Spinal cord (tissue), 10 donors: Measurements from ENCODE around the gene PRM2. TPM values are rescaled to one million over a fixed set of nuclear protein-coding genes. Genes with fewer than 3 reads are reported as not detected.

ENCODE experiments used
- DNase-seq, 6 donors: peaks; one replicate each; pipeline versions ENCODE4 v3.0.0 to v3.0.0-alpha.2; 2013 to 2015; ENCODE audit warnings: low spot score in 6 of 6, low read depth in 4 of 6
- H3K27ac ChIP-seq: one replicate; pipeline ENCODE4 v1.5.1; 2013; ENCODE audit warnings: low read depth, low read length, control low read depth
- H3K27me3 ChIP-seq: one replicate; pipeline ENCODE4 v1.6.1; 2013; ENCODE audit warnings: low read length; ENCODE audit not compliant: control insufficient read depth, insufficient read depth
- H3K36me3 ChIP-seq: one replicate; pipeline ENCODE4 v1.6.1; 2013; ENCODE audit warnings: low read length; ENCODE audit not compliant: control insufficient read depth, insufficient read depth
- H3K4me1 ChIP-seq: one replicate; pipeline ENCODE4 v1.6.1; 2013; ENCODE audit warnings: low read length; ENCODE audit not compliant: control insufficient read depth, insufficient read depth
- H3K4me3 ChIP-seq: one replicate; pipeline ENCODE4 v1.5.1; 2013; ENCODE audit warnings: low read depth, low read length, control low read depth
- H3K9me3 ChIP-seq: one replicate; pipeline ENCODE4 v1.6.1; 2013; ENCODE audit warnings: low read length; ENCODE audit not compliant: control insufficient read depth, insufficient read depth
- WGBS: methylation state at CpG from one replicate; pipeline ENCODE4 v1.1.5; 2013; ENCODE audit warnings: missing lambda C conversion rate; ENCODE audit not compliant: insufficient coverage; 5-methylcytosine and 5-hydroxymethylcytosine counted together
- polyA plus RNA-seq, 2 donors: library from polyadenylated mRNA; unstranded; fragments of 120-200 nt; gene quantifications; one replicate each; pipeline ENCODE4 v1.2.1, GENCODE V29; 2013; ENCODE audit not compliant: insufficient read length in 2 of 2
- small RNA-seq: library from RNA; depleted of rRNA; stranded (forward); fragments of <200 nt; gene quantifications from one replicate; pipeline ENCODE3, GENCODE V24; 2014; ENCODE audit warnings: low replicate concordance
- total RNA-seq, 2 donors: library from RNA; depleted of rRNA in 1 of 2; stranded (reverse); fragments of 120-200 nt in 1 of 2; fragments of >200 nt in 1 of 2; gene quantifications; one replicate each; pipeline versions ENCODE4 v1.2.3 to v1.2.4, GENCODE V29; 2013 to 2014
- donor health status: healthy.

The PRM2 gene
- total and polyA plus RNA-seq, 4 donors, result not detected

DNA sequence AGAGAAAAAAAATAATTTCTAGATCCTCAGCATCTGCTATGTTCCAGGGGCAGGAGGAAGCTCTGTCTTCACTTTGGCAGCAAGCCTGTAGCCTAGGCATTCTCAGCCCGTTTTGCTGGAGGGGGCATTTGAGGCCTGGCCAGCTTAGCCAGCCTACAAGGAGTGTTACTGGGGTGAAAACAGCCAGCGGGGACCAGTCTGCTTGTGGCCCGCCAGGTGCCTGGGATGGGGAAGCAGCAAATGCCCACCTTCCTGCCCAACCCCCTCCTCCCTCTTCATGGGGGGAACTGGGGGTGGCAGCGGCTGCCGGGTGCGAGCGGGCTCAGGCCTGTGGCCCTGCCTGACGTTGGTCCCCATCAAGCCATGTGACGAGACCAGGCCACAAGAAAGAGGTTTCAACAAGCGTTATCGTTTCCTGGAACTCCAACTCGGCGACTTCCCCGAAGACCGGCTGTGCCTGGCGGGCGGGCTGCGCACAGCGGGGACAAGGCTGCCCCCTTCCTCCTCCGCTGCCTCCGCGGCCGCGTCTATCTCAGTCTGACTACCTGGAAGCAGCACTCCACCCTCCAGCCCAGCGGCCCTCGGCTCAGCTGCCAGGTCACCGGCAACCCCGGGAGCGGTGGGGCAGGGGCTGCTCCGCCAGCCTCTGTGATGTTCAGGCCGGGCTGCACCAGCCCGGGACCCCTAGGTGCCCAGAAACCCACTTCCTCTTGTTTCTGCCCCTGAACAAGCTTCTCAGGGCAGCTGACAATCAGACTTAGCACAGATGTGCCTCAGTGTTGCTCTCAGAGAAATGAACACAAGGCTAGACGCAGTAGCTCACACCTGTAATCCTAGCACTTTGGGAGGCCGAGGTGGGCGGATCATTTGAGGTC, 43.2 kb downstream of the PRM2 start:
- H3K27me3 ChIP-seq, result no peaks in the 10 kb centered on the region
- H3K4me1 ChIP-seq, result peaks cover 9% of the 10 kb centered on the region
- DNase-seq, result peak in 2 of 6 donors; percentile 23 to 42
- no peak overlapping the region for H3K4me3 ChIP-seq
- 36% methylated on average over 33 of the region's 35 CpGs for WGBS
- no peak overlapping the region for H3K27ac ChIP-seq
- H3K36me3 ChIP-seq, result peaks cover 4% of the 10 kb centered on the region
- no peaks in the 10 kb centered on the region for H3K9me3 ChIP-seq

DNA sequence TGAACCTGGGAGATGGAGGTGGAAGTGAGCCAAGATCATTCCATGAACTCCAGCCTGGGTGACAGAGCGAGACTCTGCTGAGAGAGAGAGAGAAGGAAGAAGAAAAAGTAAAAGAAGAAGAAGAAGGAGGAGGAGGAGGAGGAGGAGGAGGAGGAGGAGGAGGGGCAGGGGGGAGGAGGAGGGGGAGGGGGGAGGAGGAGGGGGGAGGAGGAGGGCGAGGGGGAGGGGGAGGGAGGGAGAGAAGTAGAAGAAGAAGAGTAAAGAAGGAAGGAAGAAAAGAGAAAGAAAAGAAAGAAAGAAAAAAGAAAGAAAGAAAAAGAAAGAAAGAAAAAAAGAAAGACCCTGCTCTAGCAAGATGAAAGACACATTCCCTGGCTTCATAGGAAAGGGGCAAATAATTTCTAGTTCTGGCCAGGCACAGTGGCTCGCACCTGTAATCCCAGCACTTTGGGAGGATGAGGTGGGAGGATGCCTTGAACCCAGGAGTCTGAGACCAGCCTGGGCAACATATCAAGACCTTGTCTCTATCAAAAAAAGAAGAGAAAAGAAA, 43.9 kb downstream of the PRM2 start:
- Histone ChIP-seq H3K27me3 (no peaks in the 10 kb centered on the region), H3K36me3 (peaks cover 4% of the 10 kb centered on the region), H3K4me1 (peaks cover 9% of the 10 kb centered on the region), H3K9me3 (no peaks in the 10 kb centered on the region), H3K27ac (no peak overlapping the region), H3K4me3 (no peak overlapping the region)
- no peak for DNase-seq
- no CpG with 5 or more reads among the region's 3 CpGs for WGBS

DNA sequence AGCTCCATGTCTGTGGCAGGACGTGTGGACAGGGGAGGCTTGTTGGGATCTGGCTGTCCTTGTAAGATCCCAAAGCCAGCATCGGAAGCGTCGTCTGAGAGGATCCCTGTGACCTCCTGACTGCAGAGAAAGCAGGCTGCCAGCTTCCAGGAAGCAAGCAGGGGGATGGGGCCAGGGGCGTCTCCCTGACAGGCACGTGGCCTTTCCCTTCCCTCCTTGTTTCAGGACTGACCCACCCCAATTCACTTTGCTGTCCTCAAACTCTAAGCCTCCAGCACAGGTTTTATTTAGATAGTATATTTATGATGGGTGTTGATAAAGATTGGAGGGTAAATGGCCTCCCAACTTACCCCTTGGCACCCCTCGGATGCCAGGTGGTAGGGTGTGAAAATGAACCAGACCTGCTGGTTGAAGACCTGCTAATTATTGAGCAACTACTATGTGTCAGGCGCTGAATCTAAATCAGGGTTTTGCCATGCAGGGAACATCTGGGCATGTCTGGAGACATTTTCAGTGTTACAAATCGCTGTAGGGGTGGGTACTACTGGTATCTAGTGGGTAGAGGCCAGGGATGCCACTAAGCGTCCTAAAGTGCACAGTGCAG, 44.8 kb downstream of the PRM2 start:
- no peak for DNase-seq
- no peaks in the 10 kb centered on the region for H3K27me3 ChIP-seq
- H3K4me1 ChIP-seq, result peaks cover 9% of the 10 kb centered on the region
- peaks cover 4% of the 10 kb centered on the region for H3K36me3 ChIP-seq
- H3K9me3 ChIP-seq, result no peaks in the 10 kb centered on the region
- no peak overlapping the region for H3K4me3 ChIP-seq
- no peak overlapping the region for H3K27ac ChIP-seq
- 73% methylated on average over 9 of the region's 10 CpGs for WGBS

DNA sequence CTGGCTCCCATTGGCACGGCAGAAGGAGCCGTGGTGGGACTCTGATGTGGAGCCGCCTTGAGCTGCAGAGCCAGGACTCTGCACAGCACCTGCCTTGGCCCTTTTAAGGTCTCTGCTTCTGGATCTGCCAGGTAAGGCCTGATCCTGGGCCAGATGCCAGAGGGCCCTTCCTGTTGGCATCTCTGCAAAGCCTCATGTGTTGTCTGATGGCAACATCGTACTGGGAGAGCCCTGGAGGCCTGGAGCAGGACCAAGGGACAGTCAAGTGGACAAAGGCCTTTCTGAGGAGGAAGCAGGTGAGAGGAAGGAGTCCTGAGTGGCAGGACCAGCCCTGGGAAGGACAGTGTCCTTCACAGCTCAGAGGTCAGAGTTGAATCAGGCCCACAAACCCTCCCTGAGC, 46.4 kb downstream of the PRM2 start:
- Histone ChIP-seq H3K27ac (no peak overlapping the region), H3K4me1 (peaks cover 9% of the 10 kb centered on the region), H3K9me3 (no peaks in the 10 kb centered on the region), H3K36me3 (peaks cover 4% of the 10 kb centered on the region), H3K4me3 (no peak overlapping the region), H3K27me3 (no peaks in the 10 kb centered on the region)
- DNase-seq, result no peak
- 73% methylated on average over 4 of the region's 4 CpGs for WGBS

DNA sequence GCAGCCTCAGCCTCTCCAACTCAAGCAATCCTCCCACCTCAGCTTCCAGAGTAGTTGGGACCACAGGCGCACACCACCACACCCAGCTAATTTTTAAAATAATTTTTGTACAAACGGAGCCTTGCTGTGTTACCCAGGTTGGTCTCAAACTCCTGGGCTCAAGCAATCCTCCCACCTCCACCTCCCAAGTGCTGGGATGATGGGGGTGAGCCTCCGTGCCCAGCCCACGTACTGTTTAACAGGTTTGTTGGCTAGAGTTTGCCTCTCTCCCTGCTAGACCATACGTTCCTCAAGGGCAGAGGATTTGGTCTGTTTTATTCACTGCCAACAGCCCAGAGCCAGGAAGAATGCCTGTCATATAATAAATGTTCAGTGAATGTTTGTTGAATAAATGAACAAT, 46.8 kb downstream of the PRM2 start:
- no peaks in the 10 kb centered on the region for H3K9me3 ChIP-seq
- H3K36me3 ChIP-seq, result peaks cover 4% of the 10 kb centered on the region
- H3K4me1 ChIP-seq, result peaks cover 10% of the 10 kb centered on the region
- H3K4me3 ChIP-seq, result no peak overlapping the region
- no peaks in the 10 kb centered on the region for H3K27me3 ChIP-seq
- no CpG with 5 or more reads among the region's 5 CpGs for WGBS
- no peak overlapping the region for H3K27ac ChIP-seq
- DNase-seq, result no peak

DNA sequence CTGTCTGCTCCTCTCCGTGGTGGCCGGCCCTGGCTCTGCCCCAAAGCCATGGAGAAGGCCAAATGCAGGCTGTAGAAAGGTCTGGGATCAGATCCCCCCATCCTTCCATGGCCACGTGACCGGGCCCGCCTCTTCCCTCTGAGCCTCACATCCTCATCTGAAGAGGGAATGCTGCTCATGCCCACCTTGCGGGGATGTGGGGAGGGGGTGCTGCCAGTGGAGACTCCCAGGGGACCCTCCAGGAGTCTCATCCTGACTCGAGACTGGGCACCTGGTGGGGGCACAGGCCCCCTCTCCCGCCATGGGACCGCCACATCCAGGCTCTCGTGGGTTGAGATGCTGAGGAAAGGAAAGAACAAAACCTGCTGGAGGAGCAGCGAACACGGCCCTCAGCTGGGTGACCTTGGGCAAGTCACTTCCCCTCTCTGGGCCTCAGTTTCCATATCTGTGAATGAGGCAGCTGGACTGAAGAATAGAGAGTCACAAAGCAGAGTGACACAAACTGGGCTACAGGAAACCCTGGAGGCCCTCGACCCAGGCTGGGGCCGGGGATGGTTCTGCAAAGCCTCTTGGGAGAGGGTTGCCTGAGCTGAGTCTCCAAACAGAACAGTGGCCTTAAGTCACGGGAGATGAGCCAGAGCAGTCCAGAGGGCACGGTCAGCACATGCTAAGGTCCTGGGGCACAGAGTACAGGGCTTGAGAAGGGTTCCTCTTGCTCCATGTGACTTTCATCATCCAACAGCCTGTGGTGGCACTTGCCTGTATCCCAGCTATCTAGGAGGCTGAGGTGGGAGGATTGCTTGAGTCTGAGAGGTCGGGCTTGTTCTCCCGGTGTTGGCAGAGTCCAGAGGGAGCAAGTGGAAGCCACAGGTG, 50.4 kb downstream of the PRM2 start:
- no peak overlapping the region for H3K4me3 ChIP-seq
- no peaks in the 10 kb centered on the region for H3K27me3 ChIP-seq
- H3K36me3 ChIP-seq, result no peaks in the 10 kb centered on the region
- H3K27ac ChIP-seq, result no peak overlapping the region
- WGBS, result 91% methylated on average over 14 of the region's 18 CpGs
- no peak for DNase-seq
- no peaks in the 10 kb centered on the region for H3K9me3 ChIP-seq
- peaks cover 6% of the 10 kb centered on the region for H3K4me1 ChIP-seq

Small RNA genes within 50 kb of the gene (small RNA-seq; reads per million reads assigned to genes)
- gene MIR548H2, result not detected
- not detected for gene RF00019
- not detected for gene RF00554

Other genes with a start within 250 kb of the PRM2 start
- 1 to 10 TPM; 1.6 to 2.1 TPM for gene SOCS1, start 20.3 kb downstream of the PRM2 start, total RNA-seq
- gene SOCS1, start 20.3 kb downstream of the PRM2 start, polyA plus RNA-seq, result 1 to 10 TPM; 3.8 to 5.3 TPM
- not detected for gene TNP2, start 7.2 kb downstream of the PRM2 start, total RNA-seq
- gene TNP2, start 7.2 kb downstream of the PRM2 start, polyA plus RNA-seq, result not detected
- gene PRM3, start 2.9 kb downstream of the PRM2 start, total RNA-seq, result not detected
- gene PRM3, start 2.9 kb downstream of the PRM2 start, polyA plus RNA-seq, result not detected
- not detected for gene PRM1, start 4.8 kb upstream of the PRM2 start, total RNA-seq
- gene PRM1, start 4.8 kb upstream of the PRM2 start, polyA plus RNA-seq, result not detected
- gene RMI2, start 69.0 kb upstream of the PRM2 start, total RNA-seq, result 1 to 10 TPM; 5.8 to 5.9 TPM
- gene RMI2, start 69.0 kb upstream of the PRM2 start, polyA plus RNA-seq, result 10 to 100 TPM; 10.0 to 11.1 TPM